Measurements from ENCODE around the gene RAD1.
A peak's percentile ranks its signal among the peaks of the same experiment; 100 is the strongest.

Gene RAD1

GRCh38 chr5:34914671-34915138 lies 599 bp downstream of the RAD1 start:
- peak overlapping the region; percentile 93 for H3K4me3 ChIP-seq (ENCODE audit: low read depth, low read length)
- DNase-seq (ENCODE audit: low read depth, low spot score) = no peak
- CTCF ChIA-PET = interaction anchor here (0.6 to 4.4 kb wide), 9 partner anchors 9 to 438 kb away, joined by 3 to 18 read pairs (median 6); partner anchors contain the start of gene DNAJC21
- TF ChIP-seq CTCF (IDR thresholded peaks at IDR 0.05; ENCODE audit: insufficient read depth, low read length, missing control alignments) = no peak
- POLR2A ChIA-PET = interaction anchor here (0.6 to 2.7 kb wide), 8 partner anchors 9 to 381 kb away, joined by 3 to 14 read pairs (median 4); partner anchors contain the start of gene DNAJC21

- ChIA-PET POLR2A (no interaction called here), CTCF (interaction anchor here (4.6 kb wide), 1 partner anchor 15 kb away, joined by 18 read pairs; no protein-coding TSS in a partner anchor)
- peak; percentile 77 for DNase-seq (ENCODE audit: low read depth, low spot score)
- H3K4me3 ChIP-seq (ENCODE audit: low read depth, low read length) = no peak overlapping the region
- no peak for TF ChIP-seq CTCF (IDR thresholded peaks at IDR 0.05; ENCODE audit: insufficient read depth, low read length, missing control alignments)
Measured at GRCh38 chr5:34913072-34913471, 2.2 kb downstream of the RAD1 start.

- H3K4me3 ChIP-seq (ENCODE audit: low read depth, low read length) = no peak overlapping the region
- no peak for TF ChIP-seq CTCF (IDR thresholded peaks at IDR 0.05; ENCODE audit: insufficient read depth, low read length, missing control alignments)
- ChIA-PET CTCF (interaction anchor here (1.1 to 18.8 kb wide), 9 partner anchors 7 to 427 kb away, joined by 3 to 687 read pairs (median 8); partner anchors contain the start of genes BRIX1 and RAD1), POLR2A (interaction anchor here (1.4 kb wide), 1 partner anchor 10 kb away, joined by 4 read pairs; the partner anchor contains the start of genes BRIX1 and RAD1)
- DNase-seq (ENCODE audit: low read depth, low spot score) = no peak
Measured at GRCh38 chr5:34905564-34905963, 9.7 kb downstream of the RAD1 start.

GRCh38 chr5:34903260-34903659 lies 12.0 kb downstream of the RAD1 start:
- no peak overlapping the region for H3K4me3 ChIP-seq (ENCODE audit: low read depth, low read length)
- TF ChIP-seq CTCF (IDR thresholded peaks at IDR 0.05; ENCODE audit: insufficient read depth, low read length, missing control alignments) = no peak
- CTCF ChIA-PET = interaction anchor here (1.0 to 18.8 kb wide), 5 partner anchors 9 to 425 kb away, joined by 3 to 687 read pairs (median 6); partner anchors contain the start of genes BRIX1 and RAD1
- no peak for DNase-seq (ENCODE audit: low read depth, low spot score)
- POLR2A ChIA-PET = interaction anchor here (1.1 kb wide), 1 partner anchor 12 kb away, joined by 3 read pairs; the partner anchor contains the start of genes BRIX1 and RAD1

GRCh38 chr5:34900652-34901051 lies 14.7 kb downstream of the RAD1 start:
- CTCF ChIA-PET = interaction anchor here (1.0 to 18.8 kb wide), 5 partner anchors 9 to 422 kb away, joined by 3 to 687 read pairs (median 3); no protein-coding TSS in a partner anchor
- POLR2A ChIA-PET = no interaction called here
- DNase-seq (ENCODE audit: low read depth, low spot score) = no peak
- H3K4me3 ChIP-seq (ENCODE audit: low read depth, low read length) = no peak overlapping the region
- no peak for TF ChIP-seq CTCF (IDR thresholded peaks at IDR 0.05; ENCODE audit: insufficient read depth, low read length, missing control alignments)

GRCh38 chr5:34899066-34899465 lies 16.2 kb downstream of the RAD1 start:
- DNase-seq (ENCODE audit: low read depth, low spot score) = no peak
- ChIA-PET POLR2A (no interaction called here), CTCF (interaction anchor here (0.6 to 18.8 kb wide), 55 partner anchors 8 to 438 kb away, joined by 3 to 687 read pairs (median 5); partner anchors contain the start of genes BRIX1, RAD1 and TTC23L)
- no peak overlapping the region for H3K4me3 ChIP-seq (ENCODE audit: low read depth, low read length)
- no peak for TF ChIP-seq CTCF (IDR thresholded peaks at IDR 0.05; ENCODE audit: insufficient read depth, low read length, missing control alignments)
